HG03039 (cell line): Measurements from ENCODE around the gene ANXA6.
A peak's percentile ranks its signal among the peaks of the same experiment; 100 is the strongest.

Experiments used
- ATAC-seq: cut with Tn5 transposase; IDR thresholded peaks from one replicate; pipeline ENCODE4 v1.9.1; 2021; ENCODE audit warnings: mild to moderate bottlenecking, moderate library complexity; ENCODE audit not compliant: unreplicated experiment

The ANXA6 gene

DNA sequence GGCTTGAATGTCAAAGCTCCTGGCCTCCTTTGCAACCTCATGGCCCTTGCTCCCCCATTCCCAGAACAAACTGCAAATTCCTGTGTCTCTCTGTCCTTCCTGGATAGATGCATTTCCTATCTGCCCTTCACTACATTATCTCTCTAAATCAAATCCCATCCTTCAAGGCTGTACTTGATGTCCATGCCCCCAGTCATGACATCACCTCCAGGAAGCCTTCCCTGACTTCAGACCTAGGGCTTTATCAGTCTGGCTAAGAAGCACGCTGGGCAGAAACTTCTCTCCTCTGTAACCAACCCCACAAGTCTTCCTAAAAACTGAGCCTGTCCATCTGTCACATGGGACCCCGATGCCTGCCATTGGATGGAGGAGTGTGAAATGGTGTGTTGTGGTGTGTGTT, 51.1 kb downstream of the ANXA6 start:
- no peak for ATAC-seq

DNA sequence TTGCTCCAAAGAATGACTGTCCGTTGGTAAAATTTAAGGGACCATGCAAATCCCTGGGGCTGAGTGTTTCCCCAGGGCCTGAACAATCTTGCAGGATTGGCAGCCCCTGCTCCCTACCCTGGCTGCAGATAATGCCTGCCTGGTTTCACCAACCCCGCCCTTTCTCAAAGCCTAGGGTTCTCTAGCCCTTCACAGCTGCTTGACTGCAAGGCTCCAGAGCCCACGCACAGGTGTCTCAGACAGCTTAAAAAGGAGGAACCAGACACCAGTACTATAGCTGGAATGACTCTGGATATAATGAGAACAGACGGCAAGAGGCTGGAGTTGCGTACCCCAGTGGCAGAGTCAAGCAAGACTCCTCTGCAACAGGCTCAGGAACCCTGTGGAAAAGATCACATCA, 51.5 kb downstream of the ANXA6 start:
- no peak for ATAC-seq

DNA sequence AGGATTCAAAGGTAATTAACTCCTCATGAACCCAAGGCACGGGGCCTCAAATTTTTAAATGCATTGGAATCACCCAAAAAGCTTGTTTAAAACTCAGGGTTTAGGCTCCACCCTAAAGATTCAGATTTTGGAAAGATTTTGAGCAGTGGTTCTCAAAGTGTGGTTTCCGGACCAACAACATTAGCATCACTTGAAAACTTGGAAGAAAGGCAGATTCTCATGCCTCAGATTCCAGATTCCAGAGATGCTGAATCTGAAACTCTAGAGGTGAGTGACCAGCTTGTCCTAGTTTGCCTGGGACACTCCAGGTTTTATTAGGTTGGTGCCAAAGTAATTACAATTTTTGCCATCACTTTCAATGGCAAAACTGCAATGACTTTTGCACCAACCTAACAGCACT, 52.0 kb downstream of the ANXA6 start:
- ATAC-seq: no peak

GRCh38 chr5:151104795-151105194, 52.8 kb downstream of the ANXA6 start:
- no peak for ATAC-seq

DNA sequence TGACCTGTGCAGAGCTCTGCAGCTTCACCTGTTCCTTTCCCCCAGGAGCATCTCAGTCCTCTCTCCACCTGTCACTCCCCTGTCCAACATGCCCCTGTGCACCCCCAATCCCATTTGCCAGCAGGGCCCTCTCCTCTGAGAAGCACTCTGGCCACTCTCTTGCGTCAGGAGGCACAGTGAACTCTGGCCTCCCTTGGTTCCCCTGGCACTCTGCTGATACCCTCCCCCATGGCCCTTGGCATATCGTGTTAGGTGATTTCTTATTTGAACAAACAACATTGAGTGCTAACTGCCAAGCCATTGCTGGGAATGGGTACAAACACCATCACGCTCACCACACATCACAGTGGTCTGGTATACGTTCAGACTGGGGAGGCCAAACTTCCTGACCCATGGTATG, 55.8 kb downstream of the ANXA6 start:
- no peak for ATAC-seq

GRCh38 chr5:151101151-151101550, 56.4 kb downstream of the ANXA6 start:
- ATAC-seq: no peak

DNA sequence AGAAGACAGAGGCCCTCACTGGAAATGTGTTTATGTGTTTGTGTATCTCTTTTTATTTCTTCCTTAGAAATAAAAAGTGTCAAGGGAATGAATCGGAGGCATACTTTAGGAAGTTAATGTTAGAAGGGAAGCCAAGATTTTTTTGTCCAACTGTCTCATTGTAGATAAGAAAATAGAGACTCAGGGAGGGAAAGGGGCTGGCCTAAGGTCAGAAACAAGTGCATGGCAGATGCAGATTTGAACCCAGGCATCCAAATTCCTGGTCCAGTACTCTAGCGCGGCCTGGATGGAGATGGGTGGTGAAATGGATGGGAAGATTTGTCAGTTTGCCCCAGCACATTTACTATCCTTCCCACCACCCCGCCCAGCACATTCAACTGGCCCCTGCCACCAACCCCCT, 56.9 kb downstream of the ANXA6 start:
- ATAC-seq: no peak

DNA sequence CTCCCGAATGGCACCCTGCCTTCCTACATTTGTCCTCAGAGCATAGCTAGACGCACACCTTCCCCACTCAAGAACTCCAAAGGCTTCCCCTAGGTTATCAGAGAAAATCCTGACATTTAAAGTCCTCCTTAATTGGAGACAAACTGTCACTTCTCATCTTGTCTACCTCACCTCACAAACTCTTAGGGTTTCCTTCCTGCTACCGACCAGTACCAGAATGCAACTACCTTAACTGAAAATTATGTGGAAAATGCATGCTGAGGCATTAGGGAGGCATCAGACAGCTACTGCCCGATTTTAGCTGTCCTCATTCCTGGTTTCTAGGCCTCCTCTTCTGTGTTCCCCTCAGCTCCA, 58.8 kb downstream of the ANXA6 start:
- ATAC-seq: no peak

GRCh38 chr5:151097820-151098767, 59.5 kb downstream of the ANXA6 start:
- ATAC-seq: peak; percentile 27

DNA sequence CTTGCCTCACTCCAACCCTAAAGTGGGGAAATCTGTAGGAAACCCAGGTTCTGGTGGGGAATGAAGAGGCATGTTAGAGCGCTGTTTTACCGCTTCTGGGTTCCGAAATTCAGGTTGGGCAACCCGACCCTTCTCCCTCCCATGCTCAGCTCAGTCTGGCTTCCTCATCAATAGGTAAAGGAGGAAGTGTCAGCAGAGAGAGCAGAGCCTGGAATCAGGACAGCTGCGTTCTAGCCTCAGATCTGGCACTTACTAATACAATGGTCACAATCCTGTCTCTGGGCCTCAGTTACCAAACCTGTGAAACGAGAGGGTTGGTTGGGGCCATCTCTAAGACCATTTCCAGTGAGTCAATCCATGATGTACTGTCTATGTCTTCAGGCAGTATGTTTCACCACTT, 60.5 kb downstream of the ANXA6 start:
- ATAC-seq: no peak

- no peak for ATAC-seq
Observed at GRCh38 chr5:151096001-151096373, 61.6 kb downstream of the ANXA6 start.

DNA sequence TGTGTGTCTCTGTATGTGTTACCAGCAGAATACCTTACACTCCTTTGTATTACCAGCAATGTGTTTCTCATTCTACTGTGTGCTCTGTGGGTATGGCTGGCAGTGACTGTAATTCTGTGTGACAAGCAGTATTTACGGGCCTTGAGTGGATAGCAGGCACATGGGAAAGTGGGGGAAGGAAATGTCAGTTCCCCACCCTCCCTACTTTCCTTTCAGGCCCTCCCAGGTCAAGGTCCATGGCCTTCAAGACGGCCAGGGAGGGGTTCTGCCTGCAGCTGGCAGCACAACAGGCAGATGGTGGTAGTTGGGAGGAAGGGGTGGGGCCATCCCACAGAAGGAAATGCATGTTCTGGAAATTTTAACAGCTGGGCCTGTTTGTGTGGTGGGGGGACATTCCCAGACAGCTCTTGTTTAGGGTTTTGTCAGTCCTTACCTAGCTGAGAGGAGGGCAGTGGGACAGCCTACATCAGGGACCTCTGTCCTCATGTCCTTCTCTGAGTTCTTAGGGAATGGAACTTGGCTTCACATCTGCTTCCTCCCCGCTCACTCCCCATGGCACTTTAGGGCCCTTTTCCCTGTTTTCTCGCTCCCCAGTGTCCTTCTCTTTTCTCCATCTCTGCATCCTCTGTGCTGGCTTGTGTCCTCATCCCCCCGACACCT, 62.1 kb downstream of the ANXA6 start:
- no peak for ATAC-seq

DNA sequence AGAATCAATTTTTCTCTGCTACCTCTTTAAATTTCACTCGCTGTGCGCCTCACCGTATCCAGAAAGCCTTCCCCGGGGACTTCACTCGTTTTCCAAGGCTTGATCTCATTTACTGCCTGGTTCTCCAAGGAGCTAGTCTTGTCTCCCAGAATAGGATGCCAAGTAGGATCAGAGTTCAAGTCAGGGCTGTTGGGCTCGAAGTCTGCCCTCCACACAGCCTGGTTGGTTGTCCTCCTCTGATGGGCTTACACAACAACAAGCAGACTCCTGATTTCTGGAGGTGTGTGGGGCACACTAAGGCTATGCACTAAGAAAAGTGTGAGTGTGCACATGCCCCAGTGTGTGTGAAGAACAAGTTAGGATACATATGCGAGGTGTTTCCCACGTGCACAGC, 62.7 kb downstream of the ANXA6 start:
- ATAC-seq: no peak

GRCh38 chr5:151094030-151094851, 63.3 kb downstream of the ANXA6 start:
- peak; percentile 72 for ATAC-seq

- no peak for ATAC-seq
Observed at GRCh38 chr5:151093476-151093889, 64.1 kb downstream of the ANXA6 start.

GRCh38 chr5:151092762-151093161, 64.8 kb downstream of the ANXA6 start:
- ATAC-seq: no peak

GRCh38 chr5:151089726-151090125, 67.9 kb downstream of the ANXA6 start:
- no peak for ATAC-seq

GRCh38 chr5:151088986-151089385, 68.6 kb downstream of the ANXA6 start:
- ATAC-seq: no peak

DNA sequence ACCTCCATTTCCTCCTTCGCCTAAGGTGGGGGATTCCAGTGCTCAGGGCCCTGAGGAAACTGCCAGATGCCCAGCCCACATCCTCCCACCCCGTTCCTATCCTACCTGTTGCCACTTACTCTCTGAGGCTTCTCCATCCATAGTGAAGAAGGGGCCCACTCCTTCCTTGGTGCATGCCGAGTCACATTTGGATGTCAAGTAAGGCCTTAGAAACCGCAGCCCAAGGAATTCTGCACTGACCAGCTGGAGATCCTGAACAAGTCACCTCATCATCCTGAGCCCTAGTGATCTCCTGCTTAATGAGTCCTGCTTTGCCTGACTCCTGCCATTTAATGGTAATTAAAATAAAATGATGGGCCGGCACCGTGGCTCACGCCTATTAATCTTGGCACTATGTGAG, 70.1 kb downstream of the ANXA6 start:
- ATAC-seq: no peak

GRCh38 chr5:151086905-151087360, 70.6 kb downstream of the ANXA6 start:
- ATAC-seq: peak; percentile 65

DNA sequence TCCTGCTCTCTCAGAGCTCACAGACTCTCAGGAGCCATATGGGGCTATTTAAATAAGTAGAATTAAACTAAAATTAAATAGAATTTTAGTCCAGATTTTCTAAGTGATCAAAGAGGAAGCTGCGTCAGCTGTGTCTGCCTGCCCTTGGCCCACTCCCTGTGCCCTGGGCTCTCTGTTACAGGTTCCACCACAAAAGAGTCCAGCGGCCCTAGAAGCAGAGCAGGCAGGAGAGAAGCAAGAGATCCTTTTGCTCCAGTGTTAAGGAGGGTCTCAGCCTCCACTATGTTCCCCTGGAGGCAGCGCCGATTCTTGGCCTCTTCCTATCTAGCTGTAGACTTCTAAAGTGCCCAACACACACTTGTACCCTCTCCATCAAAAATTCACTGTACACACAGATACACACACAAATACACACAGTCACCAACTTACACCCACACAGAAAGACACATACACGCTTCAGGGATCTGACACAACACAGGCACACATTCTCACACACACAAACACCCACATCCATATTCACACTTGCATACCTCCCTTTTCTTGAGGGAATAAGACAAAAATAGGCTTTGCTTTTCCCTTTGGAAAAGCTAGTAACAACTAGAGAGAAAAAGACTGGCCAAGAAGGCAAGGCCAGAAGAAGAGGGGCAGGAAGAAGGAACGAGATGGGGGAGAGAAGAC, 71.2 kb downstream of the ANXA6 start:
- ATAC-seq: no peak
